C4-2B (cell line): ENCODE results near the gene FTHL17.

Source experiments
- CTCF ChIP-seq: fragments of 450-650 bp; conservative IDR thresholded peaks from 2 replicates; pipeline ENCODE4 v1.5.1; 2017; ENCODE audit warnings: mild to moderate bottlenecking
- ZFX ChIP-seq: fragments of 450-650 bp; IDR thresholded peaks from 2 replicates; pipeline ENCODE4 v1.6.1; 2017

DNA sequence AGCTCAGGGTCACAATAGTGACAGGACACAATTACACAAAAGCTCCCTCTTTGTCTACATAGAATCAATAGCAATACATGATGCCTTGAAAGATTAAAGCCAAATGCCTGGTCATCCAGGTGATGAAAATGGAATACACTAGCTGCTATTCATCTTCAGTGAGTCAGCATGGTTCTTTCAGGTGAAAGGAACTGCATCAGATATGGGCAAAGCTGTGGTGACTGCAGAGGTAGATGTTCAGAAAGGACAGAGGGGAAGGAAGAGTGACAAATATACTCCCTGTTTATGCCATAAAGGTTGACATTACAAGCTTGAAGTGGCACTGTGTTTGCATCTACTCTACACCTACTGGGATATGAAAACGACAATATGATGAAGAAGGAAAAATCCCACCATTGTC, 20.0 kb upstream of the FTHL17 start:
- TF ChIP-seq CTCF (no peak), ZFX (no peak)
